Keratinocyte (primary cell): ENCODE measurements around the gene ZNF148. TPM values are rescaled to one million over a fixed set of nuclear protein-coding genes. Genes with fewer than 3 reads are reported as not detected.

ENCODE experiments used
- DNase-seq: peaks from one replicate; pipeline ENCODE4 v3.0.0-alpha.2; 2011; ENCODE audit warnings: low read depth, missing footprints, low spot score
- FAIRE-seq: peaks from 2 replicates; lab custom pipeline; 2011; peaks lifted over from hg19 to GRCh38; lab: Jason Lieb, UNC
- H2AFZ ChIP-seq: 2 replicates; pipeline ENCODE4 v1.6.0; 2012; ENCODE audit warnings: low read length, control low read depth, inconsistent platforms; ENCODE audit not compliant: control insufficient read depth
- H3K27ac ChIP-seq: 2 replicates; pipeline ENCODE4 v1.5.1; 2011; ENCODE audit warnings: low read length; ENCODE audit not compliant: control insufficient read depth, insufficient read depth
- H3K27me3 ChIP-seq: 3 replicates; pipeline ENCODE4 v1.6.0; 2011; ENCODE audit warnings: low read length; ENCODE audit not compliant: control insufficient read depth, insufficient read depth; ENCODE audit errors: extremely low read depth
- H3K36me3 ChIP-seq, 2 experiments: 2 replicates in 1 of 2; 3 replicates in 1 of 2; pipeline ENCODE4 v1.5.1; 2011; ENCODE audit warnings: low read length in 2 of 2, mild to moderate bottlenecking in 1 of 2; ENCODE audit not compliant: control insufficient read depth in 2 of 2, insufficient read depth in 2 of 2; ENCODE audit errors: extremely low read depth in 1 of 2
- H3K4me1 ChIP-seq: 3 replicates; pipeline ENCODE4 v1.5.1; 2011; ENCODE audit warnings: low read length; ENCODE audit not compliant: control insufficient read depth, insufficient read depth; ENCODE audit errors: extremely low read depth
- H3K4me2 ChIP-seq: 3 replicates; pipeline ENCODE4 v1.6.0; 2011; ENCODE audit warnings: low read depth, low read length; ENCODE audit not compliant: control insufficient read depth, insufficient read depth; ENCODE audit errors: extremely low read depth
- H3K4me3 ChIP-seq, 3 experiments: fragments of 200-600 bp in 1 of 3; sonication (generic) in 1 of 3; 2 replicates in 2 of 3; 3 replicates in 1 of 3; pipeline ENCODE4 v1.5.1; 2011 to 2016; ENCODE audit warnings: low read length in 3 of 3, mild to moderate bottlenecking in 3 of 3, control low read depth in 2 of 3, inconsistent platforms in 1 of 3, low read depth in 1 of 3, mixed read lengths in 1 of 3, mixed run types in 1 of 3, moderate library complexity in 1 of 3; ENCODE audit not compliant: control insufficient read depth in 2 of 3, insufficient read depth in 2 of 3; ENCODE audit errors: extremely low read depth in 1 of 3
- H3K79me2 ChIP-seq: 2 replicates; pipeline ENCODE4 v1.6.0; 2012; ENCODE audit warnings: low read length; ENCODE audit not compliant: control insufficient read depth, insufficient read depth
- H3K9ac ChIP-seq: 3 replicates; pipeline ENCODE4 v1.6.0; 2011; ENCODE audit warnings: low read length; ENCODE audit not compliant: control insufficient read depth, insufficient read depth; ENCODE audit errors: extremely low read depth
- H3K9me1 ChIP-seq: 3 replicates; pipeline ENCODE4 v1.6.0; 2011; ENCODE audit warnings: low read length; ENCODE audit not compliant: control insufficient read depth, insufficient read depth; ENCODE audit errors: extremely low read depth
- H3K9me3 ChIP-seq: 2 replicates; pipeline ENCODE4 v1.5.1; 2012; ENCODE audit warnings: low read depth, low read length; ENCODE audit not compliant: control insufficient read depth
- H4K20me1 ChIP-seq: 3 replicates; pipeline ENCODE4 v1.6.0; 2011; ENCODE audit warnings: low read length; ENCODE audit not compliant: control insufficient read depth, insufficient read depth; ENCODE audit errors: extremely low read depth
- CTCF ChIP-seq, 3 experiments: IDR thresholded peaks in 1 of 3; conservative IDR thresholded peaks in 1 of 3; optimal IDR thresholded peaks in 1 of 3; 2 replicates in 2 of 3; 3 replicates in 1 of 3; pipeline versions ENCODE3 to v1.5.1; 2011; ENCODE audit warnings: low read length in 3 of 3, mild to moderate bottlenecking in 3 of 3, moderate library complexity in 2 of 3, control low read depth in 1 of 3, inconsistent platforms in 1 of 3; ENCODE audit not compliant: insufficient read depth in 2 of 3; ENCODE audit errors: extremely low read depth in 1 of 3
- EZH2 ChIP-seq: IDR thresholded peaks from one replicate; pipeline ENCODE4 v1.6.1; 2012; ENCODE audit warnings: inconsistent platforms, mild to moderate bottlenecking, low read length, moderate library complexity
- dilution Hi-C: fragments of 300-500 bp; cut with MboI; formaldehyde crosslinking; loops from one replicate; pipeline ENCODE4 v1.7.0; 2020; ENCODE audit warnings: low sequenced_read_pairs; ENCODE audit not compliant: extremely low pct_ligation_motif_present
- polyA plus RNA-seq, 5 experiments: library from polyadenylated mRNA; depleted of rRNA in 3 of 5; stranded (reverse) in 3 of 5; stranded (forward) in 1 of 5; unstranded in 1 of 5; fragments of >200 nt; gene quantifications; 1 replicate in 1 of 5; 2 replicates in 3 of 5; 3 replicates in 1 of 5; pipeline versions ENCODE4 v1.2.1 to v1.2.3, GENCODE V29; 2011 to 2012; ENCODE audit warnings: missing spikeins in 2 of 5, low read depth in 1 of 5, low replicate concordance in 1 of 5

The ZNF148 gene
- polyA plus RNA-seq, 1 donor (not counting 4 experiments of a cell fraction or from before 2014, with no cell fraction given): 21.4 TPM

GRCh38 chr3:125319765-125320164 lies 55.4 kb downstream of the ZNF148 start:
- no peak for DNase-seq
- peaks cover 4% of the 10 kb centered on the region for H3K79me2 ChIP-seq
- no peak overlapping the region for H3K4me3 ChIP-seq
- no peaks in the 10 kb centered on the region for H4K20me1 ChIP-seq
- H3K9me1 ChIP-seq: no peaks in the 10 kb centered on the region
- FAIRE-seq: peak; percentile 69
- H2AFZ ChIP-seq: no peak overlapping the region
- no peaks in the 10 kb centered on the region for H3K27me3 ChIP-seq
- no peak overlapping the region for H3K4me2 ChIP-seq
- TF ChIP-seq EZH2 (no peak), CTCF (optimal IDR thresholded peaks at IDR 0.05 in 1 of 3, IDR thresholded peaks at IDR 0.05 in 1 of 3, conservative IDR thresholded peaks at IDR 0.05 in 1 of 3; ENCODE audit: extremely low read depth in 1 of 3, insufficient read depth in 2 of 3, low read length in 3 of 3) (peak in 1 of 3 experiments; percentile 6)
- no peaks in the 10 kb centered on the region for H3K9me3 ChIP-seq
- dilution Hi-C loops: no loop called here
- peaks cover 0 to 4% of the 10 kb centered on the region in 2 experiments for H3K36me3 ChIP-seq
- H3K9ac ChIP-seq: no peak overlapping the region
- H3K27ac ChIP-seq: no peak overlapping the region
- peaks cover 15% of the 10 kb centered on the region for H3K4me1 ChIP-seq

- no peaks in the 10 kb centered on the region for H3K9me3 ChIP-seq
- dilution Hi-C loops: no loop called here
- peaks cover 15% of the 10 kb centered on the region for H3K4me1 ChIP-seq
- no peak for TF ChIP-seq EZH2
- no peak for TF ChIP-seq CTCF (optimal IDR thresholded peaks at IDR 0.05 in 1 of 3, IDR thresholded peaks at IDR 0.05 in 1 of 3, conservative IDR thresholded peaks at IDR 0.05 in 1 of 3; ENCODE audit: extremely low read depth in 1 of 3, insufficient read depth in 2 of 3, low read length in 3 of 3)
- H3K4me2 ChIP-seq: no peak overlapping the region
- H3K36me3 ChIP-seq: peaks cover 0 to 7% of the 10 kb centered on the region in 2 experiments
- H3K4me3 ChIP-seq: no peak overlapping the region
- peaks cover 5% of the 10 kb centered on the region for H3K79me2 ChIP-seq
- no peak overlapping the region for H2AFZ ChIP-seq
- no peaks in the 10 kb centered on the region for H3K9me1 ChIP-seq
- no peaks in the 10 kb centered on the region for H4K20me1 ChIP-seq
- peak overlapping the region; percentile 47 for H3K27ac ChIP-seq
- H3K9ac ChIP-seq: no peak overlapping the region
- FAIRE-seq (no peak), DNase-seq (no peak)
- no peaks in the 10 kb centered on the region for H3K27me3 ChIP-seq
These were observed 56.3 kb downstream of the ZNF148 start for GRCh38 chr3:125318871-125319270.
